GM08714 (cell line): ENCODE data around the gene KCNG3.
A peak's percentile ranks its signal among the peaks of the same experiment; 100 is the strongest.

Experiments used
- H3K4me3 ChIP-seq: fragments of 200-500 bp; sonication (Bioruptor generic); 2 replicates; pipeline ENCODE4 v1.5.1; 2014; ENCODE audit warnings: mild to moderate bottlenecking, low read length, inconsistent platforms
- ZNF274 ChIP-seq: IDR thresholded peaks from 2 replicates; pipeline ENCODE4 v1.6.1; 2012; ENCODE audit warnings: mild to moderate bottlenecking, low read depth, low read length

Gene KCNG3, protein sequence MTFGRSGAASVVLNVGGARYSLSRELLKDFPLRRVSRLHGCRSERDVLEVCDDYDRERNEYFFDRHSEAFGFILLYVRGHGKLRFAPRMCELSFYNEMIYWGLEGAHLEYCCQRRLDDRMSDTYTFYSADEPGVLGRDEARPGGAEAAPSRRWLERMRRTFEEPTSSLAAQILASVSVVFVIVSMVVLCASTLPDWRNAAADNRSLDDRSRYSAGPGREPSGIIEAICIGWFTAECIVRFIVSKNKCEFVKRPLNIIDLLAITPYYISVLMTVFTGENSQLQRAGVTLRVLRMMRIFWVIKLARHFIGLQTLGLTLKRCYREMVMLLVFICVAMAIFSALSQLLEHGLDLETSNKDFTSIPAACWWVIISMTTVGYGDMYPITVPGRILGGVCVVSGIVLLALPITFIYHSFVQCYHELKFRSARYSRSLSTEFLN

DNA sequence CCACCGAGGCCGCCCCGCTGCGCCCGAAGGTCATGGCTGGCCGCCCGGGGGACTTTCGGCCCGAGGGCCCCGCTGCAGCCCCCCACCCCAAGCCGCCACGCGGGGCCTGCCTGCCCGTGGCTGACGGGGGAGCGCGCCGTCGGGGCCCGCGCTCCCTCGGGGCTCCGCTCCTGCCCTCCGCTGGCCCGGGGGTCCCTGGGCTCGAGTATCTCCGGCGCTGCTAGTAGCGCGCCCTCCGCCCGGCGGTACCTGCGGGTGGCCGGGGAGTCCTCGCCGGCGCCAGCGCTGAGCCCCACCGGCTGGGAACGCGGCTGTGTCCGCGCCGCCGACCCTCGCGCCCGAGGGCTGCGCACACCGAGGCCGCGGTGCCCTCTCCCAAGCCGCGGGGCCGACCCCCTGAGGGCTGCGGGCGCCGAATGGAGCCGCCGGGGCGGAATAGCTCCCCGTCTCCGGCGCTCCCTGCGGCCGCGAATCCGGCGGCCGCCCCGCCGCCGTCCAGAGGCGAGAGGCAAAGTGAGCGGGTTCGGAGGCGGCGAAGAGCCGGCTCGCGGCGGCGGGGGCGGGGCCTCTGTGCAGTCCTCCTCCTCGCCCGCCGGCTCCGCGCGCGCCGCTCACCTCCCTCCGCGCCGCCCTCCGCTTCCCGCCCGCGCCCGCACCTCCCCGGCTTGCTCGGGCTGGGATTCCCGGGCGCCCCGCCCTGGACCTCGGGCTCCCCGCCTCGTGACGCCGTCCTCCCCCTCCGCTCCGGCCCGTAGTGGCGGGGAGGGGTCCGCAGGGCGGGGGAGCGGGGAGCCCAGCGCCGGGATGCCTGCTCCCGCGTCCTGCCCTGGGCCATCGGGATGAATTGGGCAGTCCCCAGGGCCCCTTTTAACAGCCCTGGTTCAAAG, at the start of gene KCNG3:
KCNG3 (minus strand) TSS at position 515 of the 887 bp plus-strand sequence; CDS start at position 34, 481 bp downstream.
- TF ChIP-seq ZNF274 = no peak
- peak within 1 kb of the TSS; percentile 63 for H3K4me3 ChIP-seq

DNA sequence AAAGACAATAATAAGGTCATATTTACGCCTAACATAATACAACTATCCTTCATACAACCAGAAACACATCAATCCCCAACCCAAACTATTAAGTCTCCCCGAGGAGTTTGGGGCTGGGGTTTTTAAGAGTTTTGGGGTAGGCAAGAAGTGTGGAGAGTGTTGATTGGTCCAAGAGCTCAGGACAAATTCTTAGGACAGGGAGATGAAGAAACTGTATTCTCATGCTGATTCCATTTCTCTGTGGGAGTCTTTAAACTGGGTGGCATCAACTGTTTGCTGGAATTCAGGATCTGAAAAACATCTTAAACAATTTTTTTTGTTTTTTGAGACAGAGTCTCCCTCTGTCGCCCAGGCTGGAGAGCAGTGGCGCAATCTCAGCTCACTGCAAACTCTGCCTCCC, 49.1 kb upstream of the KCNG3 start:
- TF ChIP-seq ZNF274 = no peak
- no peak overlapping the region for H3K4me3 ChIP-seq

DNA sequence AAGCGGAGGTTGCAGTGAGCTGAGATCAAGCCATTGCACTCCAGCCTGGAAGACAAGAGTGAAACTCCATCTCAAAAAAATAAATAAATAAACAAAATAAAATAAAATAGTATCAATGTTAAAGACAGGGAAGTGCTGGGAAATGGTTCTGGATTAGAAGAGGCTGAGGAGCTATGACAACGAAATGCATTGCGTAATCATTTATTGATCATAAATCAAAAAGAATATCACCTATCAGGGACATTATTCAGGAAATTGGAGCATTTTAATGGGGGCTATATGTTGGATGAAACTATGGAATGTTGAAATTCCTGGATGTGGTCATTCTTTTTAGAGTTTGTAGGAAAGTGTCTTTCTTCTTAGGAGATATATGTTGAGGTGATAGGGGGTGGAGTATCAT, 43.7 kb upstream of the KCNG3 start:
- no peak for TF ChIP-seq ZNF274
- H3K4me3 ChIP-seq = no peak overlapping the region

DNA sequence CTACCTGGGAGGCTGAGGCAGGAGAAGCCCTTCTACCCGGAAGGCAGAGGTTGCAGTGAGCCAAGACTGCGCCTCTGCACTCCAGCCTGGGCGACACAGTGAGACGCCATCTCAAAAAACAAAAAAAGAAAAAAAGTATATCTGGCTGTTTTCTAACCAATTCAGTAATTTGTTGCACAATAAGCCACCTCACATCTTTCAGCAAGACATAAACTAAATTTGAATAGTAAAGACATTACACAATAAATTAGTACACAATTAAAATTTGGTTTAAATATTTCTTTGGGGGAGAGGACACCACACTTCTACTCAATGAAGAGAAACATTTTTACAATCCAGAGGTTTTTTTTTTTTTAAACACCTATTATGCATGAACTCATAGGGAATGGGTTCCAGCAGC, 38.6 kb upstream of the KCNG3 start:
- no peak for TF ChIP-seq ZNF274
- no peak overlapping the region for H3K4me3 ChIP-seq

DNA sequence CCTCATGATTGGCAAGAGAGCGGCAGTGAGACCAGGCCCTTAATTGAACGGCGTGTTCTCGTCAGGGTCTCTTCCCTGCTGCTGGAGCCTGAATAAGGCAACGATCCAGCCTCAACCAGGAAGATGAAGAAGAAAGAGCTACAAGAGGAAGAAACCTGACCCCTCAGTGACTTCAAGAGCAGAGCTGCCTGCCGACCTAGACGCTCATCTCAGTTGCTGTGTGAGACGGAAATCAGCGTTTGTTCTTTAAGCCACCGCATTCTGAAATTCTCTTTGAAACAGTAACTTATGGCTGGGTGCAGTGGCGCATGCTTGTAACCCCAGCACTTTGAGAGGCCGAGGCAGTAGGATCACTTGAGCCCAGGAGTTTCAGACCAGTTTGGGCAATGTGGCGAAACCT, 29.6 kb upstream of the KCNG3 start:
- no peak overlapping the region for H3K4me3 ChIP-seq
- no peak for TF ChIP-seq ZNF274

DNA sequence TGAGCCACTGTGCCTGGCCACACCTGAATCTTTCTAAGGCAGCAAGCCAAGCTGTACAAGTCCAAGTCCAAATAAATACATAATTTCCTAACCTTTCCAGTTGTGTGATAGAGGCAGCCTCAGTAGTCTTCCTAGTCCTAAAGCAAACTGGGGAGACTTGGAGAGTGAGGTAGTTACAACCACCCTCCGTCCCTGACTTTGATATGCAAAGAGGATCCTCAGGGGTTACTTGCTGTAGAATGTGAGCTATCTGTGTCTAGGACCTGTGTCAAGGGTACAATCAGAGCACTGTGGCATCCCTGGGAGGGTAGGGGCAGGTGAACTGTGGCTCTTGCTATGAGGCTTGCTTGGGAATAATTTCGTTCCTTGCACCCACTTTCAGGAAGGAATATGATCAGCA, 28.3 kb upstream of the KCNG3 start:
- H3K4me3 ChIP-seq = no peak overlapping the region
- no peak for TF ChIP-seq ZNF274

DNA sequence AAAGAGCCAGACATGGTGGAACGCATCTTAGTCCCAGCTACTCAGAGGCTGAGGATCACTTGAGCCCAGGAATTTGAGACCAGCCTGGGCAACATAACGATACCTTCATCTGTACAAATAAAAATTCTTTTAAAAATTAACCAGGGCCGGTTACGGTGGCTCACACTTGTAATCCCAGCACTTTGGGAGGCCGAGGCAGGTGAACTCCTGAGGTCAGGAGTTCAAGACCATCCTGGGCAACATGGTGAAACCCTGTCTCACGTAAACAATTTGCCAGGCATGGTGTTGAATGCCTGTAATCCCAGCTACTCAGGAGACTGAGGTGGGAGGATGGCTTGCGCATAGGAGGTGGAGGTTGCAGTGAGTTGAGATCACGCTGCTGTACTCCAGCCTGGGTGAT, 25.8 kb upstream of the KCNG3 start:
- TF ChIP-seq ZNF274 = no peak
- no peak overlapping the region for H3K4me3 ChIP-seq

DNA sequence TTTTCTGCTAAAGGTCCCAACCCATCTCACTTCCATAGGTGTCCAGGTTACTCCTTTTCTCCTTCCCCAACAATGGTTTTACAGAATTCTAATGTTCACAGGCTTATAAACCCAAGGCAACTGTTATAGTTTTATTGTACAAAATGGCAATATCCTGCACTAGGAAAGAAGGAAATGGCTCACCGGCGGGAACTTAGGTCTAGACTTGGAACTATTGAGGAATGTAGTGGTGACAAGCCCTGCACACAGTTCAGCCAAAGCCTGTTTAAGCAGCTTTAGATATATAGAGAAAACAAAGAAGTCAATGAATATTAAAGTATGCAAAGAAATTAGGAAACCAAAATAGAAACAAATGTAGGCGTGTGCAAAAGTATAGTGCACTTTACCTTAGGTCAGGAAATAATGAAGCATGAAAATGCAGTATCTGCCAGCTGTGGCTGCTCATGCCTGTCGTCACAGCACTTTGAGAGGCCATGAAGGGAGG, 22.7 kb upstream of the KCNG3 start:
- H3K4me3 ChIP-seq = no peak overlapping the region

DNA sequence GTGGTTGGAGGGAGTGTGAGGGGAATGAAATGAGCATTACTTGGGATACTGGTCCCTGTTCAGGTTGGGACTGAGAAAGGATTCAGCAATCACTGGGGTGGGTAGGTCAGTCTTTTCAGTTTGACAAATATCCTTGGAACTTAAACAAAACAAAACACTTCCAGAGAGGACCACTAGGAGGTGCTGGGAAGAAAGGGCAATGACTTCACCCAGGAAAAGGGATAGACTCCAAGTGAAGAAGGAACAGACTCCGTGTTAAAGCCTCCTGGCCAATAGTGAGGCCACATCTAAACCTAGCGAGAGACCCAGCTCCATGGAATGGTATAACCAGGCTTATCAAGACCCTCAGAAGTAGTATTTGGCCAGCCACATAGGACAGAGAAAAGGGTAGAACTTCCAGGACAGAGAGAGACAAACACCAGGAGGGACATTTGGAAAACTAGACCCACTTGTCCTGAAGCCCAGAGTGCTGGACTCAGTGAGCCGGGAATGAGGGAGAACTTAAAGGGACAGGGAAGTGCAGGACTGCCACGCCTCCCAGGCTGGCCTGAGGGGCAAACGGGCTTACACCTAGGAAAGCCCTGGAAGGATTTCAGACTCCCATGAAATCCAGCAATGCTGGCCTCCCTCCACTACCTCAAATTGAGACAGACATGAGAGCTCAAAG, 19.6 kb upstream of the KCNG3 start:
- no peak for TF ChIP-seq ZNF274
- H3K4me3 ChIP-seq = no peak overlapping the region

More for the DNA sequence above, 22.7 kb upstream of the KCNG3 start:
- TF ChIP-seq ZNF274 = no peak

DNA sequence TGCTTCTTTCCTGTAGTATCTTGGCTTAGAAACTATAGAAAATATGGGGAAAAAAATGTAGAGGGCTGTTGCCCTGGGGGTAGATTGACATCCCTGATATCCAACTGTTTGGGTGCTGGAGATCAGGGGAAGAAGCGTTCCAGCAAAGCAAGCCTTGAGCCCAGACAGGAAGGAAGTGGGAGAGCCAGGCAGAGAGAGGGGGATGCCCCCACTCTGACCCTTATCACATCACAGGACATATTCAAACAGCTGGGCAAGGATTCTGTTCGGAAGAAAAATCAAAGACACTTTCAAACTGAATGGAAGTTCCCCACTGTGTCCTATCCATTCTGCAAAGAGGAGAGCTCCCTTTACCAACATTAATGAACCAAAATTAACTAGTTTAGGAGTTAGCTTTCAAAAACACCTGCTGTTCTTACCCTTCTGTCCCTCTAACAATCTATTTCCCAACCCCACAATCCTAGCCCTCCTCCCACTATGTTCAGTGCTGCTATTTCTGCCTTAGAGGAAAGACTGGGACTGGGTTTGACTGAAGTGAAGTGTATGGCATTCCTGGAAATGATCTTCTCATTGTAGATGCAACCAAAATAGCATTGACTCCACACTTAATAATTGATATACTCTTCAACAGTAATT, 16.9 kb upstream of the KCNG3 start:
- TF ChIP-seq ZNF274 = no peak
- no peak overlapping the region for H3K4me3 ChIP-seq

DNA sequence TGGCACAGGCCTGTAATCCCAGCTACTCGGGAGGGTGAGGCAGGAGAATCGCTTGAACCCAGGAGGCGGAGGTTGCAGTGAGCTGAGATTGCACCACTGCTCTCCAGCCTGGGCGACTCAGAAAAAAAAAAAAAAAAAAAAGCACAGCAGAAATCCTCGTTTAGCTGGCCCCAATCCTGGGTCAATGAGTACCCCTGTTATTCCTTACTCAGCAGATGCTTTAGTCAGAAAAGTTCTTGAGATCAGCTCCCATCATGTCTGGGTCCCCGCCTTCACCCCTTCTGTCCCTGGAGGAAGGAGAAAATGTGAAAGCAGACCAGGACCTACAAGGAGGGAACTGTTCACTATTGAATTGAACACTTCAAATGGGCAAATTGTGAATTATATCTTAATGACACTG, 16.4 kb upstream of the KCNG3 start:
- no peak for TF ChIP-seq ZNF274
- no peak overlapping the region for H3K4me3 ChIP-seq

DNA sequence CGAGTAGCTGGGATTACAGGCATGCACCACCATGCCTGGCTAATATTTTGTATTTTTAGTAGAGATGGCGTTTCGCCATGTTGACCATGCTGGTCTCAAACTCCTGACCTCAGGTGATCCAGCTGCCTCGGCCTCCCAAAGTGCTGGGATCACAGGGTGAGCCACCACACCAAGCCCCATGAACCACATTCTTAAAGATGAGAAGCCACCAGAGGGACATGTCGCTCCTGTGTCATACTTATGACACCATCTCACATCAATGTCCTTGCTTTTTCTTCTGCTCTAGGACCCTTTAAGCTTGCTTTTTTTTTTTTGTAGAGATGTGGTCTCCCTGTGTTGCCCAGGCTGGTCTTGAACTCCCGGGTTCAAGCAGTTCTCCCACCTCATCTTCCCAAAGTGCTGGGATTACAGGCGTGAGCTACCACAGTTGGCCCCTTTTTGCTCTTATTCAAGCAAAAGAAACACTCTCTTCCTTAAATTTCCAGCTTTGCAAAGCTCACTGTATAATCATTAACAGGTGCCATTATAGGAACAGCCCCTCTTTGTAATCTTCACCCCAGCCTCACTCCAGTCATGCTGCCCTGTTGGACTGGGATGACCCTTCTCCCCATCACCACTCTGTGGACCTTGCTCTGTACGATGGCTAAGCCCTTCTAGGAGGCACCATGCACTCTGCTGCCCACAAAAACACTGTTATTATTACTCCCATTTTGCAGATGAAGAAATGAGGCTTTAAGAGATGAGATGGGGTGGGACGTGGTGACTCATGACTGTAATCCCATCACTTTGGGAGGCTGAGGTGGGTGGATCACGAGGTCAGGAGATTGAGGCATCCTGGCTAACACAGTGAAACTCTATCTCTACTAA, 10.8 kb upstream of the KCNG3 start:
- TF ChIP-seq ZNF274 = no peak
- no peak overlapping the region for H3K4me3 ChIP-seq

DNA sequence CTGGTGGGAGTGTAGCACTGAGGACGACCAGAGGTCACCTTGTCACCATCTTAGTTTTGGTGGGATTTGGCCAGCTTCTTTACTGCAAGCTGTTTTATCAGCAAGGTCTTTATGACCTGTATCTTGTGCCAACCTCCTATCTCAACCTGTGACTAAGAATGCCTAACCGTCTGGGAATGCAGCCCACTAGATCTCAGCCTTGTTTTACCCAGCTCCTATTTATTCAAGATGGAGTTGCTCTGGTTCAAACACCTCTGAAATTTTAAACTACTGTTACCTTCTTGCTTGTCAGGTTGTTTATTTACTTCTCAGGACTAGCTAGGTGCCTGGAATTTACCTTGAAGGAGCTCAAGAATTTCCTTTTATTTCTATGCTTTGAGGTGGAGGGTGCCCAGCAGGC, 9.5 kb upstream of the KCNG3 start:
- no peak for TF ChIP-seq ZNF274
- no peak overlapping the region for H3K4me3 ChIP-seq
